Dermis microvascular lymphatic vessel endothelial cell (primary cell): ENCODE data around the gene CAPZB. TPM values are rescaled to one million over a fixed set of nuclear protein-coding genes. Genes with fewer than 3 reads are reported as not detected.
"Not testable (repeated sequence)": the region's sequence is repeated elsewhere in the genome, so short reads cannot be mapped to it uniquely, and the experiment has no call there.

Source experiments
- DNase-seq, 2 donors: peaks; one replicate each; pipeline versions ENCODE4 v3.0.0 to v3.0.0-alpha.2; 2010; ENCODE audit warnings: low read depth in 2 of 2
- total RNA-seq: library from RNA; depleted of rRNA; stranded (reverse); fragments of >200 nt; gene quantifications from 2 replicates; pipeline ENCODE4 v1.2.1, GENCODE V29; 2014

CAPZB gene
- 119 and 202 TPM in 2 replicates for total RNA-seq

- DNase-seq: peak; percentile 55 to 91
These were observed at the start of gene CAPZB for GRCh38 chr1:19485362-19486187. CAPZB (minus strand) TSS chr1:19485539; CDS start chr1:19485438, 101 bp downstream.

- no peak for DNase-seq
These were observed 48.9 kb upstream of the CAPZB start for GRCh38 chr1:19534281-19534680.

- DNase-seq: no peak
These were observed 48.3 kb upstream of the CAPZB start for GRCh38 chr1:19533626-19534025.

- no peak for DNase-seq
These were observed 47.2 kb upstream of the CAPZB start for GRCh38 chr1:19532519-19532918.

- DNase-seq: no peak
These were observed 44.3 kb upstream of the CAPZB start for GRCh38 chr1:19529664-19530063.

GRCh38 chr1:19528438-19528837, 43.1 kb upstream of the CAPZB start:
- no peak for DNase-seq

- no peak for DNase-seq
These were observed 40.5 kb upstream of the CAPZB start for GRCh38 chr1:19525607-19526545.

- DNase-seq: no peak
These were observed 39.5 kb upstream of the CAPZB start for GRCh38 chr1:19524791-19525190.

GRCh38 chr1:19522570-19522969, 37.2 kb upstream of the CAPZB start:
- DNase-seq: not testable (repeated sequence)

- no peak for DNase-seq
These were observed 36.1 kb upstream of the CAPZB start for GRCh38 chr1:19521411-19521810.

GRCh38 chr1:19517017-19517416, 31.7 kb upstream of the CAPZB start:
- DNase-seq: no peak

- DNase-seq: no peak
These were observed 29.9 kb upstream of the CAPZB start for GRCh38 chr1:19515201-19515600.

GRCh38 chr1:19514391-19514831, 29.1 kb upstream of the CAPZB start:
- DNase-seq: no peak

- DNase-seq: no peak
These were observed 27.2 kb upstream of the CAPZB start for GRCh38 chr1:19512545-19512944.

GRCh38 chr1:19511116-19511515, 25.8 kb upstream of the CAPZB start:
- no peak for DNase-seq

- DNase-seq: not testable (repeated sequence)
These were observed 24.3 kb upstream of the CAPZB start for GRCh38 chr1:19509647-19510046.

GRCh38 chr1:19507516-19507915, 22.2 kb upstream of the CAPZB start:
- DNase-seq: no peak

GRCh38 chr1:19505693-19506457, 20.5 kb upstream of the CAPZB start:
- DNase-seq: no peak

GRCh38 chr1:19504796-19505692, 19.7 kb upstream of the CAPZB start:
- DNase-seq: peak; percentile 12 to 85

GRCh38 chr1:19502284-19502683, 16.9 kb upstream of the CAPZB start:
- DNase-seq: peak in 1 of 2 donors; percentile 75
